Skeletal muscle satellite cell (primary cell): ENCODE measurements around the gene MSANTD1.

Experiments
- H3K27me3 ChIP-seq: 2 replicates; pipeline ENCODE4 v1.7.0; 2013; ENCODE audit warnings: low read length; ENCODE audit not compliant: control insufficient read depth, insufficient read depth
- H3K36me3 ChIP-seq: 2 replicates; pipeline ENCODE4 v1.7.0; 2013; ENCODE audit warnings: mild to moderate bottlenecking, control low read depth, low read length; ENCODE audit not compliant: insufficient read depth
- H3K4me1 ChIP-seq: 2 replicates; pipeline ENCODE4 v1.7.0; 2013; ENCODE audit warnings: low read length; ENCODE audit not compliant: control insufficient read depth, insufficient read depth
- H3K4me2 ChIP-seq: 2 replicates; pipeline ENCODE4 v1.7.0; 2013; ENCODE audit warnings: mild to moderate bottlenecking, low read length
- H3K4me3 ChIP-seq: 2 replicates; pipeline ENCODE4 v1.7.0; 2013; ENCODE audit warnings: low read length
- H3K9ac ChIP-seq: 2 replicates; pipeline ENCODE4 v1.7.0; 2013; ENCODE audit warnings: mild to moderate bottlenecking, low read depth, low read length, moderate library complexity
- H3K9me3 ChIP-seq: replicated peaks from 2 replicates; pipeline ENCODE4 v1.7.0; 2013; ENCODE audit warnings: mild to moderate bottlenecking, control low read depth, low read length

MSANTD1 gene

DNA sequence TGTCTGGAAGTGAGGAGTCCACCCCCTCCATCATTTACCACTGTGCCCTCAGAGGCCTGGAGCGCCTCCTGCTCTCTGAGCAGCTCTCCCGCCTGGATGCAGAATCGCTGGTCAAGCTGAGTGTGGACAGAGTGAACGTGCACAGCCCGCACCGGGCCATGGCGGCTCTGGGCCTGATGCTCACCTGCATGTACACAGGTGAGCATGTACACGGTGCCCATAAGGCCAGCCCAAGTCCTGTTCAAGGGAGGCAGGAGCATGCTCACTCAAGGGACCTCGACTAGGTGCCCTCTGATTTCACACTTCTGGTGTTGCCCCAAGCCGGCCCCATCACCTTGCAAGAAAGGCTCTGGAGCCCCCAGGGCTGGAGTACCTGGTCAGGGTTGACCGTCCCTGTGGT lies 13.4 kb upstream of the MSANTD1 start:
- H3K27me3 ChIP-seq = no peaks in the 10 kb centered on the region
- H3K36me3 ChIP-seq = peaks cover 65% of the 10 kb centered on the region
- H3K9me3 ChIP-seq = no peaks in the 10 kb centered on the region
- peaks cover 4% of the 10 kb centered on the region for H3K4me1 ChIP-seq
- no peak overlapping the region for H3K9ac ChIP-seq
- H3K4me2 ChIP-seq = no peak overlapping the region
- no peak overlapping the region for H3K4me3 ChIP-seq

DNA sequence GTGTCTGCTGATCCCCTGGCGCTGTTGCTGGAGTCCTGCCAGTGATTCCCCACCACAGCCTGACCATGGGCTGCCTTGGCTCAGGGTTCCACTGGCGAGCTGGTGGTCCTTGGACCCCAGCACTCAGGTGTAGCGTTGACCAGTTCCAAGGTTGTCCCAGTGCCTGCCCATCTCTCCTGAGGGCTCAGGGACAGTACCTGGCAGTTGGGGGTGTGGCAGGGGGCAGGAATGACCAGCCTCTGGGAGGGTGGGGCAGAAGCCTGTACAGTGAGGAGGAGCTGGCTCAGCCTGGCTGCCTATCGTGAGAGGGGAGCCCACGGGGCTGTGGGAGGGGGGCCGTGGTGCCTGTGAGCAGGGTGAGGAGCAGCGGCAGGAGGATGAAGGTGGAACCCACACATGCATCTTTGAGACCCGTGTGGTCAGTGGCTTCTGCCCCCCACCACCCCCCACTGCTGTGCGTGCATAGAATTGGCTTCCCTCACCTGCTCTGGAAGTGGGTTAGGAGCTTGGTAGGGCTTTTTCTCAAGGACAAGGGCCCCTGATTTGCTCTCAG lies 12.6 kb upstream of the MSANTD1 start:
- no peak overlapping the region for H3K4me3 ChIP-seq
- peaks cover 62% of the 10 kb centered on the region for H3K36me3 ChIP-seq
- H3K27me3 ChIP-seq = no peaks in the 10 kb centered on the region
- H3K4me2 ChIP-seq = no peak overlapping the region
- no peak overlapping the region for H3K9ac ChIP-seq
- no peaks in the 10 kb centered on the region for H3K9me3 ChIP-seq
- H3K4me1 ChIP-seq = peaks cover 1% of the 10 kb centered on the region

DNA sequence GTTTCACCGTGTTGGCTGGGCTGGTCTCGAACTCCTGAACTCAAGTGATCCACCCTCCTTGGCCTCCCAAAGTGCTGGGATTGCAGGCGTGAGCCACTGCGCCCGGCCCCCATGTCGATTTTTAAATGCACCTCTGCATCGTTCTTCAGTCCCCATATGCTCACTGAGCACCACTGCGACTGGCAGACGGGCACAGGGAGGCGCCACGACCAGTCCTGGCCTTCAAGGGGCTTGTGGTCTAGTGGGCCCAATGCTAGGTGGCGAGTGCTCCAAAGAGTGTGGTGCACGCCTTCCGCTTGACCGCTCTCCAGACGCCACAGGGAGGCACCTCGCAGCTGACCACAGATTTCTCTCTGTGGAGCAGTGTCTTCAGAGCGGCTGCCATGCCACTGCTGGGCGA lies 11.7 kb upstream of the MSANTD1 start:
- H3K9me3 ChIP-seq = no peaks in the 10 kb centered on the region
- H3K36me3 ChIP-seq = peaks cover 53% of the 10 kb centered on the region
- H3K9ac ChIP-seq = no peak overlapping the region
- no peaks in the 10 kb centered on the region for H3K27me3 ChIP-seq
- no peak overlapping the region for H3K4me2 ChIP-seq
- H3K4me1 ChIP-seq = no peaks in the 10 kb centered on the region
- no peak overlapping the region for H3K4me3 ChIP-seq

DNA sequence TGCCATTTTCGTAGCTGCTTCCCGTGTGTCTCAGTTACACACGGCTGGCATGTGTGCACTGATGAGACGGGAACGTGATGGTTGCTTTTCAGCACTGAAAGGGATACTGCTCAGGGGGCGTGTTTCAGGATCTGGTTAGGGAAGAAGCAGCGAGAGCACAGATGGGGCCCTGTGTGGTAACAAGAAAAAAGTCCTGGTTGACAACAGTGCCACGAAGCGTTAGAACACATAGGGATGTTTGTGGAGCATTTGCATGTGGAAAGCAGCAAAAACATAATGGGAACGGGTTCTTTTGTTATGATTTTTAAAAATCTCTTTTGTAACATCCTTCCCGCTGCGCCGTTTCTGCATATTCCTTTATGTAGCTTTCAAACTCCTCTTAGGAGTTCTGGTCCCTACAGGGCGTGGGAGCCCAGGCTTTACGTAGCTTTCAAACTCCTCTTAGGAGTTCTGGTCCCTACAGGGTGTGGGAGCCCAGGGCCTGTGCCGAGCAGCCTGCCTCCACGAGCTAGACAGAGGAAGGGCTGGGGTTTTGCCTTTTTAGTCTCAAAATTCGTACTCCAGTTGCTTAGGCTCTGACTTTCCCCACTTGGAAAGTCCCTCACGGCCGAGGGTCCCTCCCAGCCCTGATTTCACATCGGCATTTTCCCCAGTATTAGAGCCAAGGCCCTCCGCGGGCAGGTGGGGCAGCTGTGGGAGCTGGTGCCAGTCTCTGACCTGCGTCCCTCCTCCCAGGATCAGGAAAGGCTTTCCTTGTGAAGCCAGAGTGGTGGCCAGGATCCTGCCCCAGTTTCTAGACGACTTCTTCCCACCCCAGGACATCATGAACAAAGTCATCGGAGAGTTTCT lies 11.0 kb upstream of the MSANTD1 start:
- H3K9ac ChIP-seq = no peak overlapping the region
- H3K4me2 ChIP-seq = no peak overlapping the region
- no peaks in the 10 kb centered on the region for H3K27me3 ChIP-seq
- no peaks in the 10 kb centered on the region for H3K4me1 ChIP-seq
- no peaks in the 10 kb centered on the region for H3K9me3 ChIP-seq
- no peak overlapping the region for H3K4me3 ChIP-seq
- peaks cover 47% of the 10 kb centered on the region for H3K36me3 ChIP-seq

DNA sequence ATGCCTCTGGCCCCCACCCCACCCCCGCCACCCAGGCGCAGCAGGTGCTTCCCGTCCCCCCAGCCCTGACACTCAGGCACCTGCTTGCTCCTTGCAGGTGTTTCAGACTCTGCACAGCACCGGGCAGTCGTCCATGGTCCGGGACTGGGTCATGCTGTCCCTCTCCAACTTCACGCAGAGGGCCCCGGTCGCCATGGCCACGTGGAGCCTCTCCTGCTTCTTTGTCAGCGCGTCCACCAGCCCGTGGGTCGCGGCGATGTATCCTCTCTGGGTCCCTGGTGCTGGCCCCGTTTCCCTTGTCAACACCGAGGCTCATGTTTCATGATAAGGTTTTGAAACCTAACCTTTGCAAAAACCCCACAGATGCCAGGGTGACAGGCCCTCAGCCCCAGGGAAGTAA lies 10.2 kb upstream of the MSANTD1 start:
- H3K9ac ChIP-seq = no peak overlapping the region
- peaks cover 40% of the 10 kb centered on the region for H3K36me3 ChIP-seq
- no peak overlapping the region for H3K4me3 ChIP-seq

DNA sequence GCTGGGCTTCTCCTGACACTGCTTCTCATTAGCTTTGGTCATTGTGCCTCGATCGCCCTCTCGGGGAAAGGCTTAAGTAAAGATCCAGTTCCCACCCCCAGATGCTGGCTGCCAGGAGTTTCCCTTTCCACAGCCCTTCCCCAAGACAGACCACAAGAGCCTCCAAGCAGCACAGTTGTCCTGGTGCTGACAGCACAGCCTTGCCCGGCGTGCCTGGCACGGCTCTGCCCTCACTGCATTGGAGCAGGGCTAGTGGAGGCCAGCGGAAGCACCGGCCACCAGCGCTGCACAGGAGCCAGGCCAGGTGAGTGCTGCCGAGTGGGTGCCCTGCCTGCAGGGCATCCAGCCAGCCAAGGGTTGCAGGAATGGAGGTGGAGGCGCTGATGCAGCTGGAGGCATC lies 9.7 kb upstream of the MSANTD1 start:
- Histone ChIP-seq H3K4me1 (no peaks in the 10 kb centered on the region), H3K9ac (no peak overlapping the region), H3K36me3 (peaks cover 36% of the 10 kb centered on the region), H3K27me3 (no peaks in the 10 kb centered on the region), H3K4me2 (no peak overlapping the region), H3K9me3 (no peaks in the 10 kb centered on the region), H3K4me3 (no peak overlapping the region)

More for the DNA sequence above, 10.2 kb upstream of the MSANTD1 start:
- H3K9me3 ChIP-seq = no peaks in the 10 kb centered on the region
- H3K27me3 ChIP-seq = no peaks in the 10 kb centered on the region
- no peaks in the 10 kb centered on the region for H3K4me1 ChIP-seq
- H3K4me2 ChIP-seq = no peak overlapping the region

DNA sequence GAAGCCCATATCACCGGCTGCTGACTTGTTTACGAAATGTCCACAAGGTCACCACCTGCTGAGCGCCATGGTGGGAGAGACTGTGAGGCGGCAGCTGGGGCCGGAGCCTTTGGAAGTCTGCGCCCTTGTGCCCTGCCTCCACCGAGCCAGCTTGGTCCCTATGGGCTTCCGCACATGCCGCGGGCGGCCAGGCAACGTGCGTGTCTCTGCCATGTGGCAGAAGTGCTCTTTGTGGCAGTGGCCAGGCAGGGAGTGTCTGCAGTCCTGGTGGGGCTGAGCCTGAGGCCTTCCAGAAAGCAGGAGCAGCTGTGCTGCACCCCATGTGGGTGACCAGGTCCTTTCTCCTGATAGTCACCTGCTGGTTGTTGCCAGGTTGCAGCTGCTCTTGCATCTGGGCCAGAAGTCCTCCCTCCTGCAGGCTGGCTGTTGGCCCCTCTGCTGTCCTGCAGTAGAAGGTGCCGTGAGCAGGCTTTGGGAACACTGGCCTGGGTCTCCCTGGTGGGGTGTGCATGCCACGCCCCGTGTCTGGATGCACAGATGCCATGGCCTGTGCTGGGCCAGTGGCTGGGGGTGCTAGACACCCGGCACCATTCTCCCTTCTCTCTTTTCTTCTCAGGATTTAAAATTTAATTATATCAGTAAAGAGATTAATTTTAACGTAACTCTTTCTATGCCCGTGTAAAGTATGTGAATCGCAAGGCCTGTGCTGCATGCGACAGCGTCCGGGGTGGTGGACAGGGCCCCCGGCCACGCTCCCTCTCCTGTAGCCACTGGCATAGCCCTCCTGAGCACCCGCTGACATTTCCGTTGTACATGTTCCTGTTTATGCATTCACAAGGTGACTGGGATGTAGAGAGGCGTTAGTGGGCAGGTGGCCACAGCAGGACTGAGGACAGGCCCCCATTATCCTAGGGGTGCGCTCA lies 8.7 kb upstream of the MSANTD1 start:
- Histone ChIP-seq H3K36me3 (peaks cover 35% of the 10 kb centered on the region), H3K9me3 (no peaks in the 10 kb centered on the region), H3K9ac (no peak overlapping the region), H3K4me3 (no peak overlapping the region), H3K27me3 (no peaks in the 10 kb centered on the region), H3K4me1 (no peaks in the 10 kb centered on the region), H3K4me2 (no peak overlapping the region)

DNA sequence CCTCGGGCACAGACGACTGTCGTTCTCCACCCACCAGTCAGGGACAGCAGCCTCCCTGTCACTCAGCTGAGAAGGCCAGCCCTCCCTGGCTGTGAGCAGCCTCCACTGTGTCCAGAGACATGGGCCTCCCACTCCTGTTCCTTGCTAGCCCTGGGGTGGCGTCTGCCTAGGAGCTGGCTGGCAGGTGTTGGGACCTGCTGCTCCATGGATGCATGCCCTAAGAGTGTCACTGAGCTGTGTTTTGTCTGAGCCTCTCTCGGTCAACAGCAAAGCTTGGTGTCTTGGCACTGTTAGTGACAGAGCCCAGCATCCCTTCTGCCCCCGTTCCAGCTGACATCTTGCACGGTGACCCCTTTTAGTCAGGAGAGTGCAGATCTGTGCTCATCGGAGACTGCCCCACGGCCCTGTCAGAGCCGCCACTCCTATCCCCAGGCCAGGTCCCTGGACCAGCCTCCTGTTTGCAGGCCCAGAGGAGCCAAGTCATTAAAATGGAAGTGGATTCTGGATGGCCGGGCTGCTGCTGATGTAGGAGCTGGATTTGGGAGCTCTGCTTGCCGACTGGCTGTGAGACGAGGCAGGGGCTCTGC lies 7.9 kb upstream of the MSANTD1 start:
- H3K4me2 ChIP-seq = no peak overlapping the region
- no peak overlapping the region for H3K9ac ChIP-seq
- no peaks in the 10 kb centered on the region for H3K4me1 ChIP-seq
- H3K9me3 ChIP-seq = no peaks in the 10 kb centered on the region
- no peaks in the 10 kb centered on the region for H3K27me3 ChIP-seq
- H3K36me3 ChIP-seq = peaks cover 28% of the 10 kb centered on the region
- H3K4me3 ChIP-seq = no peak overlapping the region

DNA sequence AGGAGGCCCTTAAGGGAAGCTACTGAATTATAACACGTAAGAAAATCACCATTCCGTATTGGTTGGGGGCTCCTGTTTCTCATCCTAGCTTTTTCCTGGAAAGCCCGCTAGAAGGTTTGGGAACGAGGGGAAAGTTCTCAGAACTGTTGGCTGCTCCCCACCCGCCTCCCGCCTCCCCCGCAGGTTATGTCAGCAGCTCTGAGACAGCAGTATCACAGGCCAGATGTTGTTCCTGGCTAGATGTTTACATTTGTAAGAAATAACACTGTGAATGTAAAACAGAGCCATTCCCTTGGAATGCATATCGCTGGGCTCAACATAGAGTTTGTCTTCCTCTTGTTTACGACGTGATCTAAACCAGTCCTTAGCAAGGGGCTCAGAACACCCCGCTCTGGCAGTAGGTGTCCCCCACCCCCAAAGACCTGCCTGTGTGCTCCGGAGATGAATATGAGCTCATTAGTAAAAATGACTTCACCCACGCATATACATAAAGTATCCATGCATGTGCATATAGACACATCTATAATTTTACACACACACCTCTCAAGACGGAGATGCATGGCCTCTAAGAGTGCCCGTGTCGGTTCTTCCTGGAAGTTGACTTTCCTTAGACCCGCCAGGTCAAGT lies 6.9 kb upstream of the MSANTD1 start:
- Histone ChIP-seq H3K9ac (no peak overlapping the region), H3K4me2 (no peak overlapping the region), H3K27me3 (no peaks in the 10 kb centered on the region), H3K36me3 (peaks cover 28% of the 10 kb centered on the region), H3K4me3 (no peak overlapping the region), H3K4me1 (no peaks in the 10 kb centered on the region), H3K9me3 (no peaks in the 10 kb centered on the region)

DNA sequence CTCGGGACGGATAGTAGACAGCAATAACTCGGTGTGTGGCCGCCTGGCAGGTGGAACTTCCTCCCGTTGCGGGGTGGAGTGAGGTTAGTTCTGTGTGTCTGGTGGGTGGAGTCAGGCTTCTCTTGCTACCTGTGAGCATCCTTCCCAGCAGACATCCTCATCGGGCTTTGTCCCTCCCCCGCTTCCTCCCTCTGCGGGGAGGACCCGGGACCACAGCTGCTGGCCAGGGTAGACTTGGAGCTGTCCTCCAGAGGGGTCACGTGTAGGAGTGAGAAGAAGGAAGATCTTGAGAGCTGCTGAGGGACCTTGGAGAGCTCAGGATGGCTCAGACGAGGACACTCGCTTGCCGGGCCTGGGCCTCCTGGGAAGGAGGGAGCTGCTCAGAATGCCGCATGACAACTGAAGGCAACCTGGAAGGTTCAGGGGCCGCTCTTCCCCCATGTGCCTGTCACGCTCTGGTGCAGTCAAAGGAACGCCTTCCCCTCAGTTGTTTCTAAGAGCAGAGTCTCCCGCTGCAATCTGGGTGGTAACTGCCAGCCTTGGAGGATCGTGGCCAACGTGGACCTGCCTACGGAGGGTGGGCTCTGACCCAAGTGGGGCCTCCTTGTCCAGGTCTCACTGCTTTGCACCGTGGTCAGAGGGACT lies 5.7 kb upstream of the MSANTD1 start:
- H3K4me3 ChIP-seq = no peak overlapping the region
- no peaks in the 10 kb centered on the region for H3K4me1 ChIP-seq
- H3K9me3 ChIP-seq = no peaks in the 10 kb centered on the region
- no peaks in the 10 kb centered on the region for H3K27me3 ChIP-seq
- H3K4me2 ChIP-seq = no peak overlapping the region
- H3K9ac ChIP-seq = no peak overlapping the region
- peaks cover 25% of the 10 kb centered on the region for H3K36me3 ChIP-seq
